Dendritic cell treated with granulocyte-macrophage colony-stimulating factor and Interleukin-4, amounts not matched to agents 40 ng/mL and 50 ng/mL, for 4 days (primary cell): ENCODE data around the gene ST6GALNAC6.
"Not testable (repeated sequence)": the region's sequence is repeated elsewhere in the genome, so short reads cannot be mapped to it uniquely, and the experiment has no call there.

Source experiments
- H3K27ac Mint-ChIP-seq: one replicate; pipeline ENCODE4 v1.8.0; 2022; ENCODE audit warnings: mild to moderate bottlenecking, mixed read lengths
- H3K27me3 Mint-ChIP-seq: one replicate; pipeline ENCODE4 v1.8.0; 2022; ENCODE audit warnings: mild to moderate bottlenecking, mixed read lengths
- H3K36me3 Mint-ChIP-seq: one replicate; pipeline ENCODE4 v1.8.0; 2022; ENCODE audit warnings: low read depth, mixed read lengths
- H3K4me1 Mint-ChIP-seq: one replicate; pipeline ENCODE4 v1.8.0; 2022; ENCODE audit warnings: low read depth, mixed read lengths
- H3K4me3 Mint-ChIP-seq: one replicate; pipeline ENCODE4 v1.8.0; 2022; ENCODE audit warnings: mild to moderate bottlenecking, moderate library complexity, mixed read lengths
- H3K9me3 Mint-ChIP-seq: one replicate; pipeline ENCODE4 v1.8.0; 2022; ENCODE audit warnings: mixed read lengths
- intact Hi-C: fragments of 100-400 bp; cut with micrococcal nuclease; formaldehyde crosslinking; loops from one replicate; pipeline ENCODE4 v1.15.0; 2022

Gene ST6GALNAC6

GRCh38 chr9:127884976-127885490 lies 14.4 kb downstream of the ST6GALNAC6 start:
- Mint-ChIP-seq H3K27ac (no peak overlapping the region), H3K27me3 (peaks cover 3% of the 10 kb centered on the region), H3K4me3 (no peak overlapping the region), H3K9me3 (no peaks in the 10 kb centered on the region), H3K36me3 (peaks cover 69% of the 10 kb centered on the region), H3K4me1 (peaks cover 31% of the 10 kb centered on the region)
- intact Hi-C loops, result loop anchor here (5.0 kb wide), 1 partner anchor 32 kb away; the partner anchor contains the start of gene ST6GALNAC4

DNA sequence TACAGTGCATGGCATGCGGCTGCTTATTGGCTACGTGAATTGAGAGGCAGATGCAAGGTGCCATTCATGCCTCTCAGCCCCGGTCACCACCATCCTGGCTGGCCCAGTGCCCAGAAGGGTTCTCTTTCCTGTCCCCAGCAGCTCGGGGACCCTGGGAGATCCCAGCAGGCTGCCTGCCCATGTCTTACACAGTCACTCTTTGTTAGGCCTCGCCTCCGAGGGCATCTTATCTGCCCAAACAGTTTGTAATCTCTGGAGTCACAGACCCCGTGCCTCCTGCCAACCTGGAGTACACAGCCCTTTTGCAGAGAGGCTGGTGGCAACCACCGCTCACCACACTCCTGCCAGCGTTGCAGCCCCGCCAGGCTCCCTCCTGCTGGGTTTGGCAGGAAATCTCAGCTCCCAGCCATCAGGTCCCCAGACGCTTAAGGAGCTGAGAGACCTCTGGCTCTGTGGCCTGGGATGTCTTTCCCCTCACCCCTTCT lies 14.9 kb downstream of the ST6GALNAC6 start:
- Mint-ChIP-seq H3K36me3 (peaks cover 66% of the 10 kb centered on the region), H3K9me3 (no peaks in the 10 kb centered on the region), H3K4me3 (no peak overlapping the region), H3K4me1 (peaks cover 31% of the 10 kb centered on the region), H3K27ac (no peak overlapping the region), H3K27me3 (peaks cover 3% of the 10 kb centered on the region)
- intact Hi-C loops, result loop anchor here (5.0 kb wide), 1 partner anchor 33 kb away; the partner anchor contains the start of gene ST6GALNAC4

GRCh38 chr9:127883959-127884358 lies 15.4 kb downstream of the ST6GALNAC6 start:
- H3K36me3 Mint-ChIP-seq, result peaks cover 62% of the 10 kb centered on the region
- H3K9me3 Mint-ChIP-seq, result no peaks in the 10 kb centered on the region
- intact Hi-C loops, result loop anchor here (5.0 kb wide), 1 partner anchor 33 kb away; the partner anchor contains the start of gene ST6GALNAC4
- H3K27me3 Mint-ChIP-seq, result peaks cover 7% of the 10 kb centered on the region
- no peak overlapping the region for H3K27ac Mint-ChIP-seq
- no peak overlapping the region for H3K4me3 Mint-ChIP-seq
- H3K4me1 Mint-ChIP-seq, result peaks cover 34% of the 10 kb centered on the region

- H3K36me3 Mint-ChIP-seq, result peaks cover 42% of the 10 kb centered on the region
- peaks cover 54% of the 10 kb centered on the region for H3K4me1 Mint-ChIP-seq
- H3K9me3 Mint-ChIP-seq, H3K27ac Mint-ChIP-seq, H3K4me3 Mint-ChIP-seq: not testable (repeated sequence)
- peaks cover 28% of the 10 kb centered on the region for H3K27me3 Mint-ChIP-seq
- intact Hi-C loops, result loop anchor here (5.0 kb wide), 1 partner anchor 36 kb away; the partner anchor contains the start of gene ST6GALNAC4
These were observed 17.7 kb downstream of the ST6GALNAC6 start for GRCh38 chr9:127881715-127882114.

- Mint-ChIP-seq H3K36me3 (peaks cover 26% of the 10 kb centered on the region), H3K4me3 (no peak overlapping the region), H3K27ac (no peak overlapping the region), H3K4me1 (peaks cover 55% of the 10 kb centered on the region), H3K27me3 (peaks cover 32% of the 10 kb centered on the region), H3K9me3 (no peaks in the 10 kb centered on the region)
- intact Hi-C loops, result loop anchor here (5.0 kb wide), 1 partner anchor 37 kb away; the partner anchor contains the start of gene ST6GALNAC4
These were observed 19.3 kb downstream of the ST6GALNAC6 start for GRCh38 chr9:127880143-127880542.

DNA sequence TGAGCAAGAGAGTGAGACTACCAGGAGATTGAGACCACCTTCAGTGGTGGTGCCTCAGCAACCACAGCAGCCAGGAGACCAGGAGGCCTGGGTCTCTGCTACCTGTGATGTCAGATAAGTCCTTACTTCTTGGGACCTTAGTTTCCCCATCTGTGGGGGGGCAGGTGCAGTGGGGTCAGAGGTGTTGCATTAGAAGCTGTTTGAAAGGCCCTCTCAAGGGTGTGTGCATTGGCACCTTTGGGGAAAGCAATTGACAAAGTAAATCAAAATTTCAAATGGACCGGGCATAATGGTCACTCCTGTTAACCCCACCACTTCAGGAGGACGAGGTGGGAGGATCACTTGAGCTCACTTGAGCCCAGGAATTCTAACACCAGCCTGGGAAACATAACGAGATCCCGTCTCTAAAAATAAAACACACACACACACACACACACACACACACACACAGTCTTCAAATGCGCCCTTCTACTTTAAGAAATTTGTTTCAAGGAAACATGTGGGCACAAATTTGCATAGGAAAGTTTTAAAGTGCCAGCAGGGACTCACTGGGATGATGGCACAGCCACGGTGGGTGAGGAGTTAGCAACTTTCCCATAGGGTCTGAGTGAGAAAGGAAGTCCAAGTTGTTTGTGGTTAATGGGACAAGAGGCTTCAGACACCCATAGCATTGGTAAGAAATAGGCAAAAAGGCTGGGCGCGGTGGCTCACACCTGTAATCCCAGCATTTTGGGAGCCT lies 20.6 kb downstream of the ST6GALNAC6 start:
- no peak overlapping the region for H3K27ac Mint-ChIP-seq
- no peak overlapping the region for H3K4me3 Mint-ChIP-seq
- intact Hi-C loops, result no loop called here
- no peaks in the 10 kb centered on the region for H3K9me3 Mint-ChIP-seq
- H3K27me3 Mint-ChIP-seq, result peaks cover 31% of the 10 kb centered on the region
- peaks cover 45% of the 10 kb centered on the region for H3K4me1 Mint-ChIP-seq
- peaks cover 13% of the 10 kb centered on the region for H3K36me3 Mint-ChIP-seq

GRCh38 chr9:127878001-127878651 lies 21.3 kb downstream of the ST6GALNAC6 start:
- peaks cover 44% of the 10 kb centered on the region for H3K4me1 Mint-ChIP-seq
- intact Hi-C loops, result no loop called here
- peaks cover 31% of the 10 kb centered on the region for H3K27me3 Mint-ChIP-seq
- peaks cover 6% of the 10 kb centered on the region for H3K36me3 Mint-ChIP-seq
- no peak overlapping the region for H3K27ac Mint-ChIP-seq
- no peaks in the 10 kb centered on the region for H3K9me3 Mint-ChIP-seq
- H3K4me3 Mint-ChIP-seq, result peak overlapping the region; percentile 62

DNA sequence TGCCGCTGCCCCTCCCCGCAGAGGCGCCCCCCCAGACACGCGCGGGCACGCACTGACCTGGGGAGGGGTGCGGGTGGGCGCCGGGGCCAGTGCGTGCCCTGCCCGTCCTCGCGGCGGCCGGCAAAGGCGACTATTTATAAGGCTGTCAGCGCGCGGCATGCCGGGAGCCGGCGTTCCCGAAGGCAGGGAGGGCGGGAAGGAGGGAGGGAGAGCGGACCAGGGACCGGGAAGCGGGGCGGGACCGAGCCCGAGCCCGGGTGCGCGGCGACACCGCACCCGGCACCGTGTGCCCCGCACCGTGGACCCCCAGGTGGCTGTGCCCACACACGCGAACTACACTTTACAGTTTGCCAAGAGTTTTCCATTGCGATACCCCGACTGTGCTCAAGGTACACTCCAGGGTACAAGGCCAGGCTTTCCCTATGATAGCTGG lies 21.8 kb downstream of the ST6GALNAC6 start, which contains the start of gene AK1:
Gene AK1 (minus strand): TSS at position 110 of the 433 bp plus-strand sequence. CDS start 3,058 bp downstream, outside the sequence.
- Mint-ChIP-seq H3K4me3 (peak within 1 kb of the TSS; percentile 62), H3K4me1 (peaks cover 44% of the 10 kb centered on the region), H3K9me3 (no peaks in the 10 kb centered on the region), H3K36me3 (peaks cover under 1% of the 10 kb centered on the region), H3K27me3 (peaks cover 29% of the 10 kb centered on the region), H3K27ac (no peak within 1 kb of the TSS)
- intact Hi-C loops, result no loop called here

DNA sequence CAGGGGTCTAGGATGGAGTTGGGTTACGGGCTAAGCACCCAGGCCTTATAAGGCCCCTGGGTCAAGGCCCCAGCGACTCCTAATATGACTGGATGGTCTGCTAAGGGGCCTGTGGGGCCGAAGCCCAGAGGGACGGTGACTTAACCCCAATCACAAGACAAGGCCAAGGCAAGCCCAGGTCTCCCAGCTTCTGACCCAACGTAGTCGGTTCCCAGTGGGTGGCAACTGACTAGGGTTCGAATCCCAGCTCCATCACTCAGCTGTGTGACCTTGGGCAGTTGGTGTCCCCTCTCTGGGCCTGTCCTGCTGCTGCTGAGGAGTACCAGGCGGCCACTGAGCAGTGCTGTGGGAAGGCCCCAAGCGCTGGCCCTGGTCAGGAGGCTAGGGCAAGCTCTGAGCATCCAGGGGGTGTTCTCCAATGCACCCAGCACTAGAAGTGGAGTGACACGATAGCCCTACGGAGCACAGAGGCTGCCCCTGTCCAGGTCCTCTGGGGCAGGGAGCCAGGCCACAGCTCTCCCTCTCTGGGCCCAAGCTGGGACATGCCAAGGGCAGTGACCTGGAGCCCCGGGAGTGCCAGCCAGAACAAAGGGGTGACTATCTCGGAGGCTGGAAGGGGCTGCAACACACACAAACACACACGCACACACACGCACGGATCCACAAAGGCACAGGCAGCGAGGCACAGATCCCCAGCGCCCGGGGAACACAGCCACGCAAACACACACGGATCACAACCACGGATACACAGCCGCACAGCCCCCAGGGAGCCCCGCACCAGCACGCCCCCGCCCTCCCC lies 22.4 kb downstream of the ST6GALNAC6 start:
- no peaks in the 10 kb centered on the region for H3K36me3 Mint-ChIP-seq
- peaks cover 44% of the 10 kb centered on the region for H3K4me1 Mint-ChIP-seq
- H3K27ac Mint-ChIP-seq, result no peak overlapping the region
- intact Hi-C loops, result no loop called here
- no peaks in the 10 kb centered on the region for H3K9me3 Mint-ChIP-seq
- peaks cover 29% of the 10 kb centered on the region for H3K27me3 Mint-ChIP-seq
- H3K4me3 Mint-ChIP-seq, result peak overlapping the region; percentile 62

DNA sequence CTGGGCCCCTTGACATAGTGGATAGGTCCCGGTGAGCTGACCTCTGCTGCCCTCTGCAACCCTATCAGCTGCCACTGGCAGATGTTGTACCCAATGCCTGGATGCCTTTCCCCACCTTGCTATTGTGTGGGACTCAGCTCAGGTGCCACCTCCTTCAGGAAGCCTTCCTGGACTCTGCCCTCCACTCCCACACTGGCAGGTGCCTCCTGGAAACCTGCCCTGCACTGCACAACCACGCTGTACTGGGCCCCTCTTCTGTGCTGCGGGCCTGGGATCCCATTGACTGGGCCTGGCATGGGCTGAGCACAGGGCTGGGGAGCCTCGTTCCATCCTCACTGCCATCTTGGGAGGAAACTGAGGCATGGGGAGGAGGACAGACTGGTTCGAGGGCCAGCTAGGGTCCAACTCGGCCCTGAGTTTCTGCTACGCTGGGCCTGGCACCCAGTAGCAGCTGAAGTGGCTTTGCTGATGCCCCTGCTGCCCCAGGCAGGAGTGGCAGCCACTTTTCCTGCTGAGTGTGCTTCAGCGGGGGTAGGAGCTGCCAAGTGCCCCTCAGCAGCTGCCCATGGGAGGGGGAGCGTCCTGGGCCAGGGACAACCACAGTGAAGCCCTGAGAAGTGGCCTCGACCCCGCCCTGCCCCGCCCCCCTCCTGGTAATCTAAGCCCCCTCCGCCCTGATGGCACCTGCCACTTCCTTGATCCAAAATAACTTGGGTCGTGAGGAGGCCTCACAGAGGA lies 23.2 kb downstream of the ST6GALNAC6 start:
- H3K36me3 Mint-ChIP-seq, result no peaks in the 10 kb centered on the region
- no peak overlapping the region for H3K4me3 Mint-ChIP-seq
- intact Hi-C loops, result no loop called here

GRCh38 chr9:127875306-127875966 lies 24.0 kb downstream of the ST6GALNAC6 start:
- intact Hi-C loops, result no loop called here
- no peaks in the 10 kb centered on the region for H3K9me3 Mint-ChIP-seq
- H3K27ac Mint-ChIP-seq, result peak overlapping the region; percentile 11
- H3K4me3 Mint-ChIP-seq, result no peak overlapping the region
- H3K27me3 Mint-ChIP-seq, result peaks cover 30% of the 10 kb centered on the region
- H3K4me1 Mint-ChIP-seq, result peaks cover 45% of the 10 kb centered on the region
- H3K36me3 Mint-ChIP-seq, result no peaks in the 10 kb centered on the region

More for the DNA sequence above, 23.2 kb downstream of the ST6GALNAC6 start:
- no peak overlapping the region for H3K27ac Mint-ChIP-seq
- peaks cover 46% of the 10 kb centered on the region for H3K4me1 Mint-ChIP-seq
- no peaks in the 10 kb centered on the region for H3K9me3 Mint-ChIP-seq
- H3K27me3 Mint-ChIP-seq, result peaks cover 30% of the 10 kb centered on the region
